Endometrium (tissue), 2 donors: ENCODE data around the gene PRKAG2.

Source experiments
- FAIRE-seq: peaks from 2 replicates; lab custom pipeline; 2012; peaks lifted over from hg19 to GRCh38; lab: Jason Lieb, UNC
- donor health status: control.
- donor health status: control.

PRKAG2 gene

DNA sequence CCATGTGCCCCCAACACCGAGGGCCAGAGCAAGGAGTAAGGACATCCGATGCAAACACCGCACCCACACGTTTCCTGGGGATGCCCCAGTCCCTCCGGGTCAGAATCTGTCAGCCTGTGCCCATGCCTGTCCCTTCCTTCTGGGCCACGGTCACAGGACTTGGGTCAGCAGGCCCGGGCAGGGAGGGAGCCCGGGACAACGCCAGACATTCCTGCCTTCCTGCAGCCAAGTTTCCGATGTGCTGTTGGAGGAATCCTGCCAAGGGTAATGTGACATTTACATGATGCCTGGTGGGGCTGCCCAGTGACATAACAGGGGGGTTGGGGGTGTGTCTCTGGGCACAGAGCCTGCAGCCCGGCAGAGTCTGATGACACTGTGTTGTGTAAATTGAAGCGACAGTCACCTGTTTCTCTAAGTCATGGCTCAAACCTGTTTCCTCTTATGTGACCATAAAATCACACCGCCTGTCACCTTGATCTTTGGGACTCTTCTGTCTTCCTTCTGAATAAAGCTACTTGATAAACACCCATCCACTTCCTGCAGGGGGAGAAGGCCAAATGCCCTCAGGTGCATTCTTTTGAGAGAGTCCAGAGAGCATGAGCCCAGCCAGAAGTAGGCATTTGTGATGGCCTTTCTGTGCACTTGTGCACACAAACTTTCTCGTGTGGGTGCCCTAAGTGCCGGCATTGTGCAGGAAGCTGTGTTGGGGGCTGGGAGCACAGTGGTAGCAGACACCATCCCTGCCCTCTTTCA, 181.9 kb downstream of the PRKAG2 start:
- no peak for FAIRE-seq

DNA sequence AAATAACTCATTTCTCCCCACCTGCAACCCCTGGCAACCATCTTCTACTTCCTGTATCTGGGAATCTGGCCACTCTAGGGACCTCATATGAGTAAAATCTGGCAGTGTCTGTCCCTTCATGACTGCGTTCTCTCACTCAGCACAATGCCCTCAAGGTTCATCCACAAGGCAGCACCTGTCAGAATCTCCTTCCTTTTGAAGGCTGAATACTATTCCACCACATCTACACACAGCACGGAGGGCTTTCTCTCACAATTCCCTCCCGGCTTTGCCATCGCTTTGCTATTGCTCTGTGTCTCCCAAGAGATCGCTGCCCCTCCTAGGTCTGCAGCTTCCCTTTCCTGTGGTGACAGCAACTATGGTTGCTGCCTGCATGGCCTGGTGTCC, 182.5 kb downstream of the PRKAG2 start:
- no peak for FAIRE-seq

DNA sequence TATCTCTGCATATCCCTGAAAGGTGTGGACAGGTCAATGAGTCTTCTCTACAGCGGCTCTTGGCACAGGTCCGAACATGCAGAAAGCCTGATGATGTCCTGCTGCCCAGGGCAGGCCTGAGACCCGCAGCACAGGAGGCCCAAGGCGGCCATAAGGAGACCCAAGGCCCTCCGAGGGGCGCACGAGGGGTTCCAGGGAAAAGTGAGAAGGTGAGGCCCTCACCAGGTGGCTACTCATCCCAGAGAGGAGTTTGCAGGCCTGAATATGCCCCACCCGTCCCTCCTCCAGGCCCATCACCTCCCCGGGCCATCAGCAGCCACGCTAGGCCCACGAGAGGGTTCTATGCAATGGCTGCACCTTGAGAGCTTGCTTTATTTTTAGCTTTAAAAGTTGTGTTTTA, 183.8 kb downstream of the PRKAG2 start:
- FAIRE-seq = no peak

DNA sequence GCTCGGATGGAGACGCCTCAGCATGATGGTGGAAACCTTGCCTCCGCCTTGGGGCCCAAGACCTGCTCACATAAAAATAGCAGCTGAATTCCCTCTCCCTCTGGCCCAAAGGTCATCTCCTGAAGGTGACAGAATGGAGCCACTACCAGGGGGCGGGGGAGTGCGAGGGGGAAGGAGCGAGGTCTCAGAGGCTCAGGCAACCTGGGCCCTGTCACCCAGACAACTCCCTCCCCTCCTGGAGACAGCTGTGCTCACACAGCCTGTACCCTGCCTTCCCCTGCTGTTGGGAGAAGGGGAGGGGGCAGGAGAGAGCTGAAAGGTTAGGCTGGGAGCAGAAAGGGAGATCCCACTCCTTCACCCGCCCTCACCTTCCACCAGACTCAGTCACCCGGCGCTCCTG, 184.2 kb downstream of the PRKAG2 start:
- no peak for FAIRE-seq

DNA sequence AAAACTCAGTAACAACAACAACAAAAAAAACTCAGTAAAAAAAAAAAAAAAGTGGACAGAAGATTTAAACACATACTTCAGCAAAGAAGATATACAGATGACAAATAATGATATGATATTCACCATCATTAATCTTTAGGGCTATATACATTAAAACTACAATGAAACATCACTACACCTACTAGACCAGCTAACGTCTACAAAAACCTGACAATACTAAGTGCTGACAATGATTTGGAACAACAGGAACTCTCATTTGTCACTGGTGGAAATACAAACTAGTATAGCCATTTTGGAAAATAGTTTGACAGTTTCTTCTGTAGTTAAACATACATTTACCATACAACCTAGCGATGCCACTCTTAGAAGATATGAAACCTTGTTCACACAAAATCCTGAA, 185.5 kb downstream of the PRKAG2 start:
- FAIRE-seq = no peak

DNA sequence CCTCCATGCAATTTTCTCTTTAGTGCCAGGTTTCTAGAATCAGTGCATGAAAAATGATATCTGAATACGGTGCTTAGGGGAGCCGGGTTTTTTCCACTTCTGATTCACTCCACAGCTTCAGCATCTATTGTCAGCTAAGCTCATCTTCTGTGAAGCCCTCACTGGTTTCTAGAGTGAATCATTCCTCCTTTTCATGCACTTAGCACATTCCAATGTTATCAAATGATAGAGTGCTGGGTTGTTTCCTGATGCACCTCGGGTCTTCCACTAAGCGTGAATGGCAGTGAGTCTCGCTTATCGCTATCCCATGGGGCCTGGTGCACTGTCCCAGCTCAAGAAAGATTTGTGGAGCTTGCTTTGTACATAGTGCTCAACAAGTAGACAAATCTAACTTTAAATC, 186.3 kb downstream of the PRKAG2 start:
- FAIRE-seq = no peak

DNA sequence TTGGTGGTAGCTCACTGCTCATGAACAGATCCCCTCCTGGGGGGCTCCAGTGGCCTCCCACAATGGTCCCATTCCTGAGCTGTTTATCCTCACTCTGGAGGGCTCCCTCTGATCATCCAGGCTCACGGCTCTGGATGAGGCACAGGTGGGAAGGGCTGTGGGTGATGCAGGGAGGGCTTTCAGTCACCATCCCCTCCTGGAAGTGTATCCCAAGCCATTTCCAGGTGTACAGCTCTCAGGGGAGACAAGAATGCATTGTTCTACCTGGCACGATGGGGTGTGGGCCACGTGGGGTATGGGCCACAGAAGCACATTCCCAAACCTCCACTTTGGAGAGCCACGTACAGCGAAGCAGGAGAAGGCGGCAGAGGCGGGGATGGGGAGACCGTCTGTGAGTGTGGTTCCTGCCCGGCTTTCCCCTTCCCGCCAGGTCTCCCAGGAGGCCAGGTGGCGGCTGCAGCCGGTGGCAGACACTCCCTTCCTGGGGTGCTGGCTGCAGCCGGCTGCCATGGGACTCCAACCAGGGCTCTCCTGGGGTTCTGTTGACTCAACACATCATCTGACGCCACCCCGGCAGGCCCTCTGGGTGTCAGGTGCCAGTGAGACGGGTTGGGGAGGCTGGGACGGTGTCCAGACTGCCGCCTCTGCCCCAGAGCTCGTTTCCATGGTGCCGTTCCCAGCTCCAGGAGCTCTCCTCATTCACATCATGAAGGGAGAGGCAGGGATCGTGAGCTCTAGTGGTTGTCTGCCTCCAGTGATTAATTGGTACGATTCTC, 187.5 kb downstream of the PRKAG2 start:
- FAIRE-seq = no peak

DNA sequence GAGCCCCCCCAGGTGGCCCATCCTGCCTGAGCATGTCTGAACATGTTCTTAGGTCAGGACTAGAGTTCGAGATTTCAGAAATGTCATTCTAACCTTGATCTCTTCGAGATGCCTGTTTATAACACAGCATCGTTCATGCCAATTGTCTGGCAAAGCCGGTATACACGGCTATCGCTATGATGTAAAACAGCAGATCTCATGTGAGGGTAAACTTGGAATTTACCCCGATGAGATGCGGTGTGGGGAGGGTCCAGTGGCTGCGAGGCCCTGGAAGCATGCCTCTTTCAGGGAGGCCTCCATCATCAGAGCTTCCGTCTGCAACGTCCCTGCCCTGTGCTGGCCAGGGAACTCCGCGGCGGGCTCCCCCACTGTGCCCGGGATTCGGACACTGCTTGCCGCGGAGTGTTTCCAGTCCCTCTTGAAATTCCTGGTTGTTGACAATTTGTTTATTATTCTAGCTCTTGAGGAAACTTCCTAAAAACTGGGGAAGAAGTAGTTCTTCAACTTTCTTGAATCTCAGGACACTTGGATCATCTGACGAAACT, 188.6 kb downstream of the PRKAG2 start:
- FAIRE-seq = no peak

DNA sequence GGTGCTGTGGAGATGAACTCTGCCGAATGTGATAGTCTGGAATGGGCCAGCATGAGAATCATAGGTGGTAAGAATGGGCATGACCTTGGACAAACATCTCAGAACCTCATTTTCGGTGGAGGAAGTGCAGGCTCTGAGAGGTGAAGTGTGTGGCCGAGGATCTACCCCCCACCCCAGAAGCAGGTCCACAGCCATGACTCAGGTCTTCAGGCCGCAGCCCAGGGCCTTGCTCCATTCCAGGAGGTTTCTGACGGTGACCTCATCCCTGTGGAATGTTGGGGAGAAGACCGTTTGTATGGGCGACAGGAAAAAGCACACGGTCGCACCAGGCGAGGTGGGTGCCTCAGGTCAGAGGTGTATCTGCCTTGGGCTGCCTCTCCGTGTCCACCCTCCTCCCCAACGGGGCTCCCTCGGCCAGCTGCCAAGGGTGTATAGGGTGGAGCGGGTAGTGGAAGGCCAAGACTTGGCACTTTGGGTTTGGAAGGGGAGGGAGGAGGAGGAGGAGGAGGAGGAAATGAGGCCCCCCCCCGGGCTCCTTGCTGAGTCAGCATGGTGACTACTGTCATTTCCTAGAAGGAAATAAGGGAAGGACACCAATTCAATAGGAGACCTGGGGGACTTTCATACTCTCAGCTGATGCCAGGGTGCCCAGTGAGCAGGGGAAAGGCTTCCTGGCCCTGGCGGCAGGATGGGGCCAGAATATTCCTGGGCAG, 189.2 kb downstream of the PRKAG2 start:
- FAIRE-seq = no peak

DNA sequence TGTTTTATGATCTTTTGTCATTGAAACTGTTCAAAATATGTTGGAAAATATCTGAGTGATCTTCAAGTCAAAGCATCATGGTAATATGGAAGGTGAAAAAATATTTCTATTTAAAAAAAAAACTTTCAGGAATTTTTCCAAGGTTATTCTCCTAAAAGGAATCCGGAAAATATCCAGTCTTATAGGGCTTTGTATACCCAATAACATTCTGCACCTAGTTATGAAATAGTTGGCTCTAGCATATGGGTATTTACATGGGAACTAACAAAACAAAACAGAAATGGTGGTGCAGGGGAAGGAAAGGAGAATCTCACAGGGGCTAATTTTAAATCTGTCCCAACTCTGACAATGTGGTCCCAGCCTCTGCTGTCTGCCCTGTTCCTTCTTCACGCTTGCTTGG, 190.1 kb downstream of the PRKAG2 start:
- FAIRE-seq = no peak

DNA sequence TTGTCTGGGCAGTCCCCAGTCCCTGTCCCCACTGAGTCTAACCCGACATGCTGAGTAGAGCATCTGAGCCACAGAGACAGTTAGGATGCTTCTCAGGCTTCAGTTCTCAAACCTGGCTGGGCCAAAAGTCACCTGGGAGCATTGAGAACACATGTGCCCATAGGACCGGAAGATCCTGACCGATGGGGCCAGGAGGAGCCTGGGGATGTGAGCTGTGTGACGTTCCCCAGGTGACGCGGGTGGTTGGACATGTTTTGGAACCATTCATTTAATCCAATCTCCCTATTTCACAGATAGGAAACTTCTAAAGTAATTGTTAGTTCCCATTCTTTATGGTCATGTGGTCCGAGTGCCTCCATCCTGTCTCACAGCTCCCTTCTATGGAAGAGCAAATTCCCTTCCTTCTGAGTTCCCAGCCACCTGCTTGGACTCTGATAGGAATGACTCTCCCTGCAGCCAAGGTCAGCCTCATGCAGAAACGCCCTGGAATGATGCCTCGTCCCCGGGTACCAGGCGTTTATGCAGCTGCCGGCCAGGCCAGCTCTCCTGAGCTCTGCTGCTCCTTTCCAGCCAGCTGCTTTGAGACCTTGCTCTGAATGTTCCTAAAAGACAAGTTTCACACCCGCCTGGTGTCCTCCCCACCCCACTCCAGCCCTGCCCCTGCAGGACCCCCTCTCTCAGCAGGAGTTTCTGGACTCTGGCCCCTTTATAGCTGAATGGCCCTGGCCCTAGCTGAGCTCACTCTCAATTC, 190.7 kb downstream of the PRKAG2 start:
- no peak for FAIRE-seq

DNA sequence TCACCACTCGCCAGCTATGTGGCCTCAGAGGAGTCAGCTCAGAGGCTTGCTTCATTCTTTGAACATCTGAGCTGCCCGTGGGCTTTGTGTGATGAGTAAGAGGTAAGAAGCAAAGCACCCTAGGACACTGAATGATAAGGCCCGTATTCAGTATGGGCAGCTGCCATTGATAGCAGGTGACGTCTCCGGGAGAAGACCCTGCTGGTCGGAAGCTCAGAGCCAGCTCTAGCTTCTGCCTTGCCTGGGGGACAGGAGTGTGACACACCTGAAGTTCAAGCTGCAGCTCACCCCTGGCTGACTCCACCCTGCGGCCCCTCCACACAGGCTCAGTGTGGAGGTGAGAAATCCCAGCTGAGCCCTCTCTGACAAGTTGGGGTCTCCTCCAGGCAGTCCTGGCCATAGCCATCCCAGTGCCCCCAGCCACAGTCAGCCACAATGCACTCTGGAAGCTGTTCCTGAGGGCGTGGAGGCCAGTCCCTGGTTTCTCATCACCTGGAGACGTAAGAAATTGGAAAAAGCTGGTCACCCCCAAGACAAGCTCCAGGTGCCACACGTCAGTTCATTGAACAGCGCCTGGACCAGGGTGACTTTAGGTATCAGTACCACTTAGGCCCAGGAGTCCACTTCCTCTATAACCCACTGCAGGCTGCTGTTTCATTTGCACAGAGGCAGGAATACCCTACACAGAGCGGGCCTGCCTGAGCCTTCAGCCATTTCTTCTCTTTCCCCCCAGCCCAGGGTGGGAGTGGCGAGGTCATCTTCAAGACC, 192.3 kb downstream of the PRKAG2 start:
- FAIRE-seq = no peak

DNA sequence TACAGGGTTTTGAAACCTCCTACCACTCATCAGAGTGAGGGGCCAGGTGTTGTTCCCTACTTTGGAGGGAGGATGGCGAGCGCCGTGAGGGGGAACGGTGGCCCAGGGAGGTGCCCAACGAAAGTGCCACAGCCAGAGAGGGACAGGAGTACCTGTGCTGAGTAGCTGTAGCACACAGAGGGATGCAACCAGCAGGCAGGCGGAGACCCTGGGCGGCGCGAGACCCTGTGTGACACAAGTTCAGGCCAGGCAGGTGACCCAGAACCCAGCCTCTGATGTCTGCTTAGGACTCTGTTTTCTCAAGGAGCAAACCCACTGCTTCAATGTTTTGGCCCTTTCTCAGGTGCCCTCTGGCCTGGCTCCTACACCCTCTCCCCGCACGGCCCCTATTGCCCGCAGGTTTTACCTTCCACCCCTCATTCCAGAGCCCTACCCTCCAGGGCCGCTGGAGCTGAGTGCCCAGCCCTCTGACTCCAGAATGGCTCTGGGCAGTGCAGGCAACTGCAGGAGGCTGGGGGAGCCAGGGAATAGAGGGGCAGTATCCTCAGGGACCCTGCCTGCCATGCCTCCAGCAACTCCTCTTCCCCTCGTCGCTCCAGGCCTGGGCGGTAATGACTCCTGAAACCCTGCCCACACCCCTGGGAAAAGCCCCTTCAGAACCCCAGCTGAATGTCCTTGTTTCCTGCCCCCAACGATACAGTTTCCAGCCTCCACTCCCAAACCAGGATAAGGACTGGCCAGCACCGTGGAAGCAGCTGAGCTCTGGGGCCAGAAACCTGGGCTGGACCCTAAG, 193.1 kb downstream of the PRKAG2 start:
- no peak for FAIRE-seq

DNA sequence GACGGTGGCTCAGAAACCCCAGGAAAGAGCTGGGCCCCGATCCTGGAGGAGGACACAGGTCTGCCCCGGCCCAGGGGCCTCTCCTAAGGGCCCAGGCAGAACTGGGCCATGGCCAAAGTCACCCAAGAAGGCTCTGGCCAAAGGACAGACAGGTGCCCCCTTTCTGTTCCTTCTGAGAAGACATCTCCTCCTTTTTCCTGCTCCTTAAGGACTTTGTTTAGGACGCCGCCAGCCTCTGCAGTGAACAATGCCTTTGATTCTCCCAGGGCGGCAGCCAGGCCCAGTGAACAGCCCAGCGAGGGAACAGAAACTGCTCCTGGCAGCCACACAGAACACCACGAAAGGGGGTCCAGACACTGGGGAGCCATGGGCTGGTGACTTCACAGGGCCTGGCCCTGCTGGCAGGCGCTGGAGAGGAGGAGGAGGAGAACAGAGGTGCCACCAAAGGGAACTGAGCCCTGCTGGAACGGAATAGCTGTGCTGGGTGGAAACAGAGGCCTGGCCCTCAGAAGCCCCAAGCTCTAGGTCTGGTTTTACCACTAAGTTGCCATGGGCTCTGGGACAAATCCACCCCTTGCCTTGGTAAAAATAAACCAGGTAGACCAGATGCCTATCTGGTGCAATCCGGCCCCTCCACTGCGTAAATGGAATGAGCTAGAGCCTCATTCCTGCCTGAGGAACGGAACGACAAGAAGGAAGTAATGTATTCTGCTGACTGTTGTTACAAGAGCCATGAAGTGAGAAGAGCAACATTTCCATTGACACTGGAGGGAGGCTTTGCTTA, 193.9 kb downstream of the PRKAG2 start:
- no peak for FAIRE-seq

DNA sequence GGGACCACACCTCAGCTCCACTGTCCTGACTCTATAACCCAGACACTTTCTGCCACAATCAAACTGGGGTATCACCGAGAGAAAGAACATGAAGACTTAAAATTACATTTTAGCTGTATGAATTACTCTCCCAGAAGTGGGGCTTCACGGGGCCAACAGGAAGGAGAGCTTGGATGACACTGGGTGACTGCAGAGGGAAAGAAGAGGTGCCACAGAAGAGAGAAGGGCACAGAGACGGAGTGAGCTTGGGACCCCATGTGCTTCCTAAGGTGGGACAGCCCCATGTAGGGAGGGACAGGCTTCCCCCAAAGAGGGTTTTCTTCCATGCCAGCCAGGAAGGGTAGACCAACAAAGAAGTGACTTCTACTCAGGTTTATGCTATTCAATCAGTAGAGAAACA, 195.2 kb downstream of the PRKAG2 start:
- FAIRE-seq = no peak

DNA sequence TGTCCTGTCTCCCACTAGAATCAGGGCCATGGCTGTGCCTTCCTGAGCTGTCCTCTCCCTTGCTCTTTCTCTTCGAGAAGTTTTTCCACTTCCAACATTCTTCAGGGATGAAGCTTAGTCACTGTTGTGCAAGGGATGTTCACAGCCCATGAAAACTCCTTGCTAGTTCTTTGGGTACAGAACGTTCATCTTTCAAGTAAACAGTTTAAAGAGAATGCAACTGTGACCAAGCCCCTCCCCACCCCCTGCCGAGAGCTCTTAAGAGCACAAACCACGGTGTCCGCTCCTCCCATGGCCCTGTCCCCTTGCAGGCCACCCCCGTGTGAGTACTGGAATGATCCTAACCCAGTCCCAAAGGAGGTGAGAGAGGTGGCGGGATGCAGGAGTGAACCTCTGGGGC, 196.1 kb downstream of the PRKAG2 start:
- FAIRE-seq = no peak

DNA sequence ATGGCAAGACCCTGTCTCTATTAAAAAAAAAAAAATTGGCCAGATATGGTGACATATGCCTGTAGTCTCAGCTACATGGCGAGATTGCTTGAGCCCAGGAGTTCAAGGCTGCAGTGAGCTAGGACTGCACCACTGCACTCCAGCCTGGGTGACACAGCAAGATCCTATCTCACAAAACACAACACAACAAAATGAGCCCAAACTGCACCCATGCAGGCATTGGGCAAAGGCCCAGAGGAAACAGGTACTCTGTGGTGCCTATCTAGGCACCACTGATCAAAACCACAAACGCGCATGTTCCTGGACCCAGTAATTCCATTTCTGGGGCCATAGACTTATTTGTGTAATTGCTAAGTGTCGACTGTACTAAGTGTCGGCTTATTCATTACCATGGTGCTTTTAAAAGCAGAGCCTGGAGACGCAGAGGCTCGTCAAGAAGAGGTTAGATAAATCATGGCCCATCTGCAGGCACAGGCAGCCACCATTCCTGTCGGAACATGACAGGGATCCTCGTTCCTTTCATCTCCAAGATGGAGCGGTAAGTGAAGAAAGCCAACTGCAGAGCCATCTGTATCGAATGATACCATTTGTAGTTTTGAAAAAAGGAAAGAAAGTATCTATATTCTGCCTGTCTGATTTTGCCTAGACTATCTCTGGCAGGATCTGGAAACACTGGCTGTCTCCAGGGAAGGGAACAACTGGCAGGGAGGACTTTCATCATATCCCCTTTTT, 196.9 kb downstream of the PRKAG2 start:
- no peak for FAIRE-seq

DNA sequence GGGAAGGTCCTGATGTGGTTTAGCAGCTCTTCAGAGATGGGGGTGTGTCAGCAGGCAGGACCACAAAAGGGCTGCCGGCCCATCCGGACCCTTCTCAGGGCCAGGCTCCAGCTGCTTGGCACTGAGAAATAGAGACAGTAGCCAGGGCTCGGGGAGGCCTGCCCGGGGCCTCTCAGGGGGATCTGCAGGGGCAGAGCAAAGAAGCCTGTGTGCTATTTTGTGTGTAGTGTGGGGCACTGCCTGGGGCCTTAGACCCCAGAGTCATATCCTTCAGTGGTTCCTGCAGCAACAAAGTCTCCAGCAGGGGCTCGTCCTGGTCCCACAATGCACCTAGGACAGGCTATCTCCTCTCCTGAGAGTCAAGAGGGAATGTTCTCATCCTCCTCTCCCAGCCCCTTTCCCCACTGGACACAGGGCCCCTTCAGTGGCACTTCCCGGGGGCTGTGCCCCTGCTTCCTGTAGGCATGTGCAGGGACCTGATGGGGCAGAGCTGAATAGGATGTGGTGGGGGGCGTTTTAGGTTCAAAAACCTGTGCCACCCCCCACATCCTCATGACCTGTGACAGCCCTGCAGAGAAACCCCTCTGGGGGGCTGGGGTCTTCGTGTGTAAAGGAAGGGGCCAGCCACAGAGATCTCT, 197.7 kb downstream of the PRKAG2 start:
- FAIRE-seq = no peak

DNA sequence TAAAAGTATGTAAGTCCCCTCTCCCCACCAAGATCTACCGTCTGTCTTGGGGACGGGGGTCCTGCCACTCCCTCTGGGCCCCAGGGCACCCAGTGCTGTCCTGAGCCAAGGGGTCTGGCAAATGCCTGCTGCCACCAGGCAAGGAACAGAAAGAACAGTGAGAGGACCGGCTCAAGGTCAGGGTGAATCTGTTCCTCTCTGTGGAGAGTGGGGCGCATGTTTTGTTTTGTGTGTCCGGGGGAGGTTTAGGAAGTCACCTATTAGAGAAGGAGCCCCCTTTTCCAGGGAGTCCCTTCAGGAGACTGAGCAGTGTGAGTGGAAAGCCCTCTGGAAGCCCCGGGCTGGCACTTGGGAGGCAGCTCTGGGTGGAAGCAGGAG, 198.7 kb downstream of the PRKAG2 start:
- no peak for FAIRE-seq
